GM23338 (cell line): ENCODE measurements around the gene ADORA3. TPM values are rescaled to one million over a fixed set of nuclear protein-coding genes. Genes with fewer than 3 reads are reported as not detected.

ENCODE experiments used
- ATAC-seq: fragments of 200-7000 bp; cut with Tn5 transposase; 3 replicates; pipeline ENCODE4 v1.9.1; 2020
- DNase-seq: peaks from one replicate; pipeline ENCODE4 v3.0.0-alpha.2; 2015; ENCODE audit warnings: low spot score
- H2AFZ ChIP-seq: fragments of 200-600 bp; sonication (generic); 2 replicates; pipeline ENCODE4 v1.8.0; 2016; ENCODE audit warnings: antibody characterized with exemption, mild to moderate bottlenecking, moderate library complexity
- H3F3A ChIP-seq: fragments of 200-600 bp; sonication (generic); replicated peaks from 2 replicates; pipeline ENCODE4 v1.8.0; 2017; ENCODE audit warnings: antibody characterized with exemption, mixed run types, low read depth
- H3K27ac ChIP-seq: fragments of 200-600 bp; sonication (generic); 2 replicates; pipeline ENCODE4 v1.6.1; 2016; ENCODE audit warnings: low read depth
- H3K27me3 ChIP-seq: fragments of 200-600 bp; sonication (generic); 2 replicates; pipeline ENCODE4 v1.8.0; 2016; ENCODE audit warnings: mild to moderate bottlenecking, mixed run types, moderate library complexity; ENCODE audit not compliant: insufficient read depth
- H3K36me3 ChIP-seq: fragments of 200-600 bp; sonication (generic); 2 replicates; pipeline ENCODE4 v1.8.0; 2016; ENCODE audit warnings: mild to moderate bottlenecking; ENCODE audit not compliant: insufficient read depth
- H3K4me1 ChIP-seq: fragments of 200-600 bp; sonication (generic); 2 replicates; pipeline ENCODE4 v1.8.0; 2016; ENCODE audit warnings: mild to moderate bottlenecking, moderate library complexity; ENCODE audit not compliant: insufficient read depth
- H3K4me2 ChIP-seq: fragments of 200-600 bp; sonication (generic); 2 replicates; pipeline ENCODE4 v1.7.1; 2017; ENCODE audit warnings: mixed run types
- H3K4me3 ChIP-seq: fragments of 200-600 bp; sonication (generic); 2 replicates; pipeline ENCODE4 v1.6.1; 2016; ENCODE audit warnings: mixed run types
- H3K79me2 ChIP-seq: fragments of 200-600 bp; sonication (generic); replicated peaks from 2 replicates; pipeline ENCODE4 v1.8.0; 2017; ENCODE audit warnings: mild to moderate bottlenecking; ENCODE audit not compliant: insufficient read depth
- H3K9me2 ChIP-seq: fragments of 200-600 bp; sonication (generic); 2 replicates; pipeline ENCODE4 v1.8.0; 2017; ENCODE audit not compliant: insufficient read depth
- H4K20me1 ChIP-seq: fragments of 200-600 bp; sonication (generic); replicated peaks from 2 replicates; pipeline ENCODE4 v1.8.0; 2017; ENCODE audit warnings: mild to moderate bottlenecking; ENCODE audit not compliant: insufficient read depth
- H3K27ac Mint-ChIP-seq: 2 replicates; pipeline ENCODE4 v1.8.0; 2020; ENCODE audit warnings: inconsistent platforms, mild to moderate bottlenecking, moderate library complexity, mixed read lengths
- H3K27me3 Mint-ChIP-seq: 3 replicates; pipeline ENCODE4 v1.8.0; 2022; ENCODE audit warnings: low read depth, mild to moderate bottlenecking, moderate library complexity, mixed read lengths, inconsistent platforms; ENCODE audit not compliant: insufficient read depth, poor library complexity
- H3K36me3 Mint-ChIP-seq: 3 replicates; pipeline ENCODE4 v1.8.0; 2021; ENCODE audit warnings: low read depth, mild to moderate bottlenecking, inconsistent platforms, moderate library complexity, mixed read lengths
- H3K4me1 Mint-ChIP-seq: 3 replicates; pipeline ENCODE4 v1.8.0; 2020; ENCODE audit warnings: mild to moderate bottlenecking, inconsistent platforms, mixed read lengths
- H3K4me3 Mint-ChIP-seq: 3 replicates; pipeline ENCODE4 v1.8.0; 2021; ENCODE audit warnings: moderate library complexity, mild to moderate bottlenecking, inconsistent platforms, mixed read lengths
- H3K9me3 Mint-ChIP-seq: 3 replicates; pipeline ENCODE4 v1.8.0; 2020; ENCODE audit warnings: moderate library complexity, mild to moderate bottlenecking, inconsistent platforms, mixed read lengths
- ZNF114 ChIP-seq: fragments of 250-450 bp; sonication (Bioruptor Pico); IDR thresholded peaks from 2 replicates; pipeline ENCODE4 v1.5.0; 2020; ENCODE audit warnings: mild to moderate bottlenecking, moderate library complexity
- ZNF462 ChIP-seq: fragments of 250-450 bp; sonication (Bioruptor Pico); IDR thresholded peaks from 2 replicates; pipeline ENCODE4 v1.5.0; 2020; ENCODE audit warnings: mild to moderate bottlenecking, moderate library complexity
- polyA plus RNA-seq: library from polyadenylated mRNA; unstranded; fragments of >200 nt; fragmentation: Nextera tagmentation; extraction: Ambion mirVana; gene quantifications from 2 replicates; pipeline ENCODE4 v1.2.1, GENCODE V29; 2016
- total RNA-seq: library from RNA; depleted of rRNA; stranded (reverse); fragments of >200 nt; shearing (Covaris generic); gene quantifications from 2 replicates; pipeline ENCODE4 v1.2.3, GENCODE V29; 2014
- TF ChIP-seq, protein P1 (sequence below), 2 experiments: fragments of 200-600 bp in 1 of 2; sonication (generic) in 1 of 2; conservative IDR thresholded peaks; 2 replicates each; pipeline versions ENCODE4 v1.5.1 to v1.6.1; 2016 to 2017; ENCODE audit warnings: antibody characterized with exemption in 2 of 2, low read depth in 2 of 2, mild to moderate bottlenecking in 2 of 2, moderate library complexity in 1 of 2

ADORA3 gene
- total and polyA plus RNA-seq, 2 experiments from 2014 or later: not detected

GRCh38 chr1:111467865-111468716, 35.3 kb downstream of the ADORA3 start:
- Mint-ChIP-seq H3K27ac (no peak overlapping the region), H3K9me3 (no peaks in the 10 kb centered on the region), H3K36me3 (no peaks in the 10 kb centered on the region), H3K4me1 (no peaks in the 10 kb centered on the region), H3K4me3 (no peak overlapping the region), H3K27me3 (no peaks in the 10 kb centered on the region)
- Histone ChIP-seq H4K20me1 (no peaks in the 10 kb centered on the region), H3K4me3 (no peak overlapping the region), H3F3A (no peaks in the 10 kb centered on the region), H3K36me3 (no peaks in the 10 kb centered on the region), H3K4me1 (no peaks in the 10 kb centered on the region), H3K9me2 (no peaks in the 10 kb centered on the region; the same call in 1 of the 2 replicates), H3K27ac (no peak overlapping the region), H3K27me3 (no peaks in the 10 kb centered on the region), H3K4me2 (no peak overlapping the region), H3K79me2 (no peaks in the 10 kb centered on the region), H2AFZ (no peak overlapping the region)
- ATAC-seq (no peak), DNase-seq (no peak)
- TF ChIP-seq ZNF462 (CRISPR knock-in tag): no peak
- TF ChIP-seq, protein P1, sequence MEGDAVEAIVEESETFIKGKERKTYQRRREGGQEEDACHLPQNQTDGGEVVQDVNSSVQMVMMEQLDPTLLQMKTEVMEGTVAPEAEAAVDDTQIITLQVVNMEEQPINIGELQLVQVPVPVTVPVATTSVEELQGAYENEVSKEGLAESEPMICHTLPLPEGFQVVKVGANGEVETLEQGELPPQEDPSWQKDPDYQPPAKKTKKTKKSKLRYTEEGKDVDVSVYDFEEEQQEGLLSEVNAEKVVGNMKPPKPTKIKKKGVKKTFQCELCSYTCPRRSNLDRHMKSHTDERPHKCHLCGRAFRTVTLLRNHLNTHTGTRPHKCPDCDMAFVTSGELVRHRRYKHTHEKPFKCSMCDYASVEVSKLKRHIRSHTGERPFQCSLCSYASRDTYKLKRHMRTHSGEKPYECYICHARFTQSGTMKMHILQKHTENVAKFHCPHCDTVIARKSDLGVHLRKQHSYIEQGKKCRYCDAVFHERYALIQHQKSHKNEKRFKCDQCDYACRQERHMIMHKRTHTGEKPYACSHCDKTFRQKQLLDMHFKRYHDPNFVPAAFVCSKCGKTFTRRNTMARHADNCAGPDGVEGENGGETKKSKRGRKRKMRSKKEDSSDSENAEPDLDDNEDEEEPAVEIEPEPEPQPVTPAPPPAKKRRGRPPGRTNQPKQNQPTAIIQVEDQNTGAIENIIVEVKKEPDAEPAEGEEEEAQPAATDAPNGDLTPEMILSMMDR (conservative IDR thresholded peaks at IDR 0.05; ENCODE audit: low read depth in 2 of 2): 0 out of 4 replicates have a peak, but pooled peaks have one; percentile 10 to 17
- TF ChIP-seq ZNF114 (CRISPR knock-in tag): no peak
